Neural progenitor cell (in vitro differentiated cells): Measurements from ENCODE around the gene TOX2.

Experiments
- CTCF ChIP-seq: fragments of 200-600 bp; sonication (generic); IDR thresholded peaks from 2 replicates; pipeline ENCODE4 v1.5.1; 2017; ENCODE audit warnings: antibody characterized with exemption, mild to moderate bottlenecking
- EZH2 ChIP-seq: fragments of 200-600 bp; sonication (generic); IDR thresholded peaks from 2 replicates; pipeline ENCODE4 v1.6.1; 2017; ENCODE audit warnings: antibody characterized with exemption, mild to moderate bottlenecking, moderate library complexity

GRCh38 chr20:43916881-43917371 lies 2.3 kb downstream of the TOX2 start:
- no peak for TF ChIP-seq CTCF
- TF ChIP-seq EZH2 = no peak
